HCT116 (cell line): ENCODE results near the gene USP36.

Source experiments
- CEBPB ChIP-seq: IDR thresholded peaks from 2 replicates; pipeline ENCODE4 v1.6.1; 2012; ENCODE audit warnings: low read depth
- EZH2 ChIP-seq: fragments of 200-600 bp; sonication (generic); IDR thresholded peaks from 2 replicates; pipeline ENCODE4 v1.6.1; 2017; ENCODE audit warnings: antibody characterized with exemption, mixed run types
- EZH2phosphoT487 ChIP-seq: fragments of 200-600 bp; IDR thresholded peaks from 2 replicates; pipeline ENCODE4 v1.6.1; 2018; ENCODE audit warnings: antibody characterized with exemption, borderline replicate concordance
- JUND ChIP-seq: IDR thresholded peaks from 2 replicates; pipeline ENCODE4 v1.6.1; 2012
- MAX ChIP-seq: IDR thresholded peaks from 2 replicates; pipeline ENCODE4 v1.6.1; 2012
- POLR2A ChIP-seq: IDR thresholded peaks from 2 replicates; pipeline ENCODE4 v1.7.0; 2011; ENCODE audit warnings: borderline replicate concordance; ENCODE audit not compliant: insufficient read depth, insufficient read length; ENCODE audit errors: extremely low read depth
- POLR2AphosphoS5 ChIP-seq: IDR thresholded peaks from 2 replicates; pipeline ENCODE4 v1.6.1; 2011; ENCODE audit warnings: mild to moderate bottlenecking, low read depth, low read length, moderate library complexity
- RAD21 ChIP-seq: IDR thresholded peaks from 2 replicates; pipeline ENCODE4 v1.6.1; 2012; ENCODE audit warnings: low read depth, mild to moderate bottlenecking
- ZFX ChIP-seq: fragments of 450-650 bp; IDR thresholded peaks from 2 replicates; pipeline ENCODE4 v1.6.1; 2017
- ZNF274 ChIP-seq: fragments of 200-500 bp; sonication (Bioruptor generic); IDR thresholded peaks from 2 replicates; pipeline ENCODE4 v1.6.1; 2014; ENCODE audit warnings: mild to moderate bottlenecking, low read depth, low read length, inconsistent platforms
- TF ChIP-seq, protein P1 (sequence below), 3 experiments: fragments of 200-600 bp in 1 of 3; sonication (generic) in 1 of 3; IDR thresholded peaks in 2 of 3; conservative IDR thresholded peaks in 1 of 3; 2 replicates each; pipeline ENCODE4 v1.5.1; 2012 to 2017; ENCODE audit warnings: low read depth in 2 of 3, low read length in 2 of 3, antibody characterized with exemption in 1 of 3, borderline replicate concordance in 1 of 3, control low read depth in 1 of 3, mild to moderate bottlenecking in 1 of 3, mixed read lengths in 1 of 3, mixed run types in 1 of 3, moderate library complexity in 1 of 3; ENCODE audit not compliant: insufficient read depth in 1 of 3

DNA sequence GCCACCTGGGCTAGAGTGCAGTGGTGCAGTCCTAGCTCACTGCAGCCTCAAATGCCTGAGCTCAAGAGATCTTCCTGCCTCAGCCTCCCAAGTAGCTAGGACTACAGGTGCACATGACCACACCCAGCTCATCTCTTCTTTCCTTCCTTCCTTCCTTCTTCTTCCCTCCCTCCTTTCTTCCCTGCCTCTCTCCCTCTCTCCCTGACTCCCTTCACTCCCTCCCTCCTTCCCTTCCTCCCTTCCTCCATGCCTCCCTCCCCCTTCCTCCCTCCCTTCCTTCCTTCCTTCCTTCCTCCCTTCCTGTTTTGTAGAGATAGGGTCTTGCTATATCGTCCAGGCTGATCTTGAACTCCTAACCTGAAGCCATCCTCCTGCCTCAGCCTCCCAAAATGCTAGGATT is 23.5 kb upstream of the USP36 start:
- TF ChIP-seq, protein P1, sequence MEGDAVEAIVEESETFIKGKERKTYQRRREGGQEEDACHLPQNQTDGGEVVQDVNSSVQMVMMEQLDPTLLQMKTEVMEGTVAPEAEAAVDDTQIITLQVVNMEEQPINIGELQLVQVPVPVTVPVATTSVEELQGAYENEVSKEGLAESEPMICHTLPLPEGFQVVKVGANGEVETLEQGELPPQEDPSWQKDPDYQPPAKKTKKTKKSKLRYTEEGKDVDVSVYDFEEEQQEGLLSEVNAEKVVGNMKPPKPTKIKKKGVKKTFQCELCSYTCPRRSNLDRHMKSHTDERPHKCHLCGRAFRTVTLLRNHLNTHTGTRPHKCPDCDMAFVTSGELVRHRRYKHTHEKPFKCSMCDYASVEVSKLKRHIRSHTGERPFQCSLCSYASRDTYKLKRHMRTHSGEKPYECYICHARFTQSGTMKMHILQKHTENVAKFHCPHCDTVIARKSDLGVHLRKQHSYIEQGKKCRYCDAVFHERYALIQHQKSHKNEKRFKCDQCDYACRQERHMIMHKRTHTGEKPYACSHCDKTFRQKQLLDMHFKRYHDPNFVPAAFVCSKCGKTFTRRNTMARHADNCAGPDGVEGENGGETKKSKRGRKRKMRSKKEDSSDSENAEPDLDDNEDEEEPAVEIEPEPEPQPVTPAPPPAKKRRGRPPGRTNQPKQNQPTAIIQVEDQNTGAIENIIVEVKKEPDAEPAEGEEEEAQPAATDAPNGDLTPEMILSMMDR (IDR thresholded peaks at IDR 0.05 in 2 of 3, conservative IDR thresholded peaks at IDR 0.05 in 1 of 3; ENCODE audit: borderline replicate concordance in 1 of 3, insufficient read depth in 1 of 3, low read depth in 2 of 3, low read length in 2 of 3): no peak
- TF ChIP-seq RAD21: no peak
- TF ChIP-seq POLR2AphosphoS5: no peak
- TF ChIP-seq POLR2A: no peak
- no peak for TF ChIP-seq EZH2
- TF ChIP-seq CEBPB: no peak
- no peak for TF ChIP-seq EZH2phosphoT487
- no peak for TF ChIP-seq ZFX
- no peak for TF ChIP-seq ZNF274
- TF ChIP-seq JUND: no peak
- TF ChIP-seq MAX: no peak
